ENCODE results near the gene KNG1.

DNA sequence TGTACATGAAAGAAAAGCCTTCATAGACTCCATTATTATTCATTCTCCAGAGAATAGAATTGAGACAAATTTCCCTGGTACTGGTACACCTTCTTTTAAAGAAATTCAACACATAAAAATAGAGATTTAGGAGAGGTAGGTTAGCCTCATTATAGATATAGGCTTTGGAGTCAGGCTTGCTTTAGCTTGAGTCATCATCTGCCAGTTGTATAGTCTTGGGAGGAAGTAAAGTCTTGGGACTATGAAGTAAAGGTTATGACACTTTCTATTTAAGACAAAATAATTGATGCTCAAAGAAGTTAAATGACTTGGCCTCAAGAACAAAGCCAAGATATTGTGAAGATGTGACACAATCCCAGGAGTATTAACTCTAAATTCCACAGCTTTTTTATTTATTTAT lies 47.0 kb upstream of the KNG1 start:
- no peak for TF ChIP-seq POLR2A (IDR thresholded peaks at IDR 0.05)
- TF ChIP-seq, protein P1, sequence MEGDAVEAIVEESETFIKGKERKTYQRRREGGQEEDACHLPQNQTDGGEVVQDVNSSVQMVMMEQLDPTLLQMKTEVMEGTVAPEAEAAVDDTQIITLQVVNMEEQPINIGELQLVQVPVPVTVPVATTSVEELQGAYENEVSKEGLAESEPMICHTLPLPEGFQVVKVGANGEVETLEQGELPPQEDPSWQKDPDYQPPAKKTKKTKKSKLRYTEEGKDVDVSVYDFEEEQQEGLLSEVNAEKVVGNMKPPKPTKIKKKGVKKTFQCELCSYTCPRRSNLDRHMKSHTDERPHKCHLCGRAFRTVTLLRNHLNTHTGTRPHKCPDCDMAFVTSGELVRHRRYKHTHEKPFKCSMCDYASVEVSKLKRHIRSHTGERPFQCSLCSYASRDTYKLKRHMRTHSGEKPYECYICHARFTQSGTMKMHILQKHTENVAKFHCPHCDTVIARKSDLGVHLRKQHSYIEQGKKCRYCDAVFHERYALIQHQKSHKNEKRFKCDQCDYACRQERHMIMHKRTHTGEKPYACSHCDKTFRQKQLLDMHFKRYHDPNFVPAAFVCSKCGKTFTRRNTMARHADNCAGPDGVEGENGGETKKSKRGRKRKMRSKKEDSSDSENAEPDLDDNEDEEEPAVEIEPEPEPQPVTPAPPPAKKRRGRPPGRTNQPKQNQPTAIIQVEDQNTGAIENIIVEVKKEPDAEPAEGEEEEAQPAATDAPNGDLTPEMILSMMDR (IDR thresholded peaks at IDR 0.05) = no peak
